Right hindlimb (tissue), 1 donor: ENCODE measurements around the gene JPT1.
"Not testable (repeated sequence)": the region's sequence is repeated elsewhere in the genome, so short reads cannot be mapped to it uniquely, and the experiment has no call there.

Experiments used
- DNase-seq: peaks from one replicate; pipeline ENCODE4 v3.0.0-alpha.2; 2018

JPT1 gene

DNA sequence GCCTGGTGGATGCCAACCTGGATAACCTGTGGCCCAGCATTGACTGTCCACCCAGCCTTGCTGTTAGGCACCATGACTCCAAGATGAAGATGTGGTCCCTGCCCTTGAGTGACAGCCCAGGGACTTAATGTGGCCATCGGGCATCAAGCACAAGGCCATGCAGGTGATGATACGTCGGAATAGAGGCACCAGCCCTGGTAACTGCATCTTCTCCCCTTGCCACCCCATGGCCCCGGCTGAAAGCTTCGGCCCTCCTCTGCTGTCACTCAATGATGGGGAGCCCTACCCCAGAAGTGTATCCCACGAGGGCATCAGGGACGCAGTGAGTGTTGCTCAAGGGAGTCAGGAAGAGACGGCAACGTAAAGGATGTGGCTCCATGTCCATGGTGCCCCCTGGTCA, 24.7 kb downstream of the JPT1 start:
- no peak for DNase-seq

DNA sequence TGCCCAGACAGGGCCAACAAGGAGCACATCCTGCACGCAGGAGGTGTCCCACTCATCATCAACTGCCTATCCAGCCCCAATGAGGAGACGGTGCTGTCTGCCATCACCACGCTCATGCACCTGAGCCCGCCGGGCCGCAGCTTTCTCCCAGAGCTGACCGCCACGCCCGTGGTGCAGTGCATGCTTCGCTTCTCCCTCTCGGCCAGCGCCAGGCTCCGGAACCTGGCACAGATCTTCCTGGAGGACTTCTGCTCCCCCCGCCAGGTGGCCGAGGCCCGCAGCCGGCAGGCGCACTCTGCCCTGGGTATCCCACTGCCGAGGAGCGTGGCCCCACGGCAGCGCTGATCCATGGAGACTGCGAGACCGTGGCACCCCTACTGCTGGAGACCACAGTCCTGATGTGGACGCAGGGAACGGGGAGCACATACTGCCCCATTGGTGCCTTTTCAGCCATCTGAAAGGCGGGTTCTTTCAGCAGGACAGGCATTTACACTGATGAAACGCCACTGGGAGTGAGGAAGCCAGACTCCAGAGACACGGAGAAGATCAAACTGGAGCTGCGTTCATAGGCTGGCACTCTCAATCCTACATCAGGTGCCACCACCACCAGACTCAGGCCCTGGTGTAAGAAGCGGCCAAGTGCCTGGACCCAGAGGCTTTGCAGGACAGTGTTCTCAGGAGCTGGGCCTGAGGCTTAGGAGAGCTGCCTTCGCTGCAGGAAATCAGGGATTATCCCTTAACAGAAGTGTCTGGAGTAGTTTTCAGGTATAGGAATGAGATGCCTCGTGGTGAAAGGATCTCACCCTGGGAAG, 25.4 kb downstream of the JPT1 start:
- DNase-seq: no peak

DNA sequence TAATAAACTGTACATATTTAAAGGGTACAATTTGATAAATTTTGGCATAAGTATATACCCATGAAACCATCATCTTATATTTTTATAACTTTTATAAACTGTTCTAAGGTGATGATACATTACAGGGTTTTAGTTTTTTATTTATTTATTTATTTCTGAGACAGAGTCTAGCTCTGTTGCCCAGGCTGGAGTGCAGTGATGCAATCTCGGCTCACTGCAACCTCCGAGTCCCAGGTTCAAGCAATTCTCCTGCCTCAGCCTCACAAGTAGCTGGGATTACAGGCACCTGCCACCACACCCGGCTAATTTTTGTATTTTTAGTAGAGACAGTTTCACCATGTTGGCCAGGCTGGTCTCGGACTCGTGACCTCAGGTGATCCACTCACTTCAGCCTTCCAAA, 26.4 kb downstream of the JPT1 start:
- DNase-seq: not testable (repeated sequence)

DNA sequence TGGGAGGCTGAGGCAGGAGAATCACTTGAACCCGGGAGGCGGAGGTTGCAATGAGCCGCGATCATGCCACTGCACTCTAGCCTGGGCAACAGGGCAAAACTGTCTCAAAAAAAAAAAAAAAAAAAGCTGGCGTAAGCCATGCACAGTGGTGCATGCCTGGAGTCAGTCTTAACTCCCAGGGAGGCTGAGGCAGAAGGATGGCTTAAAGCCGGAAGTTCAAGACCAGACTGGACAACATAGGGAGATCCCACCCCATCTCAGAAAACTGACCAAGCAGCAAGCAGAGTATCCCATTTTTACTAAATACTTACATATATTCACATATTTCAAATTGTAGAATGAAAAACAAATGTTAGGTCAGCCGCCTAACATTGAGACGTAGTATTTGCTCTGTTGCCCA, 27.4 kb downstream of the JPT1 start:
- DNase-seq: no peak

DNA sequence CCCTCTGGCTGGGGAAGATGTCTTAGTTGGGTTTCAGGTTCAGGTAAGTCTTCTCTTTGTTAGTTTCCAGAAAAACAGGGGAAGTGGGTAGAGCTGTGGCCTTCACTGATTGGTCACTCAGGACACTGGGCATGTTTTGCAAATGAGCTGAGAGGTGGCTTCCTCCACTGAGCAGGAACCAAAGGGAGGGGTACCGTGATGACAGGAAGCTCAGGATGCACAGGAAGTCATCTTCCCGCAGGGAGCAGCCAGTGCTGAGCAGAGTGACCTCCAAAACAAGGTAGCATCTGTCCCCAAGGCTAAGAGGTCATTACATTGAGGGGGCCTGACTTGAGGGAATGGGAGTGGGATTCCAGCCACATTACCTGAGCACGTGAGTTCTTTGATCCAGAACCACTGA, 28.3 kb downstream of the JPT1 start:
- no peak for DNase-seq

DNA sequence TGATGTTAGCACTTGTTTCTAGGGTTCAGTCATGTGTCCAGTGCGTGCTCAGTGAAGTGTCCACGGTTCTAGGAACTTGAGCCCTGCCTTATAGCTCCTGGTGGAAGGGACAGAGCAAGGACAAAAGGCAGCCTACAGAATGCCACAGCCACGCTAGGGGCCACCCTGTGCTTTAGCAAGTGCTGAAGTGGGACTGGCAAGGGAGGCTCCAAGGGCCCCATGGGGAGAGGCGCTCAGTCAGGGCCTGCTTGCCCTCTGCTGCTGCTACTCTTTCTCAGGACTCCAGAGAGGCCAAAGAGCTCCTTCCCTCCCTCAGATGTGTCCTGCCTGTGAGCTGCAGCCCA, 29.5 kb downstream of the JPT1 start:
- no peak for DNase-seq

DNA sequence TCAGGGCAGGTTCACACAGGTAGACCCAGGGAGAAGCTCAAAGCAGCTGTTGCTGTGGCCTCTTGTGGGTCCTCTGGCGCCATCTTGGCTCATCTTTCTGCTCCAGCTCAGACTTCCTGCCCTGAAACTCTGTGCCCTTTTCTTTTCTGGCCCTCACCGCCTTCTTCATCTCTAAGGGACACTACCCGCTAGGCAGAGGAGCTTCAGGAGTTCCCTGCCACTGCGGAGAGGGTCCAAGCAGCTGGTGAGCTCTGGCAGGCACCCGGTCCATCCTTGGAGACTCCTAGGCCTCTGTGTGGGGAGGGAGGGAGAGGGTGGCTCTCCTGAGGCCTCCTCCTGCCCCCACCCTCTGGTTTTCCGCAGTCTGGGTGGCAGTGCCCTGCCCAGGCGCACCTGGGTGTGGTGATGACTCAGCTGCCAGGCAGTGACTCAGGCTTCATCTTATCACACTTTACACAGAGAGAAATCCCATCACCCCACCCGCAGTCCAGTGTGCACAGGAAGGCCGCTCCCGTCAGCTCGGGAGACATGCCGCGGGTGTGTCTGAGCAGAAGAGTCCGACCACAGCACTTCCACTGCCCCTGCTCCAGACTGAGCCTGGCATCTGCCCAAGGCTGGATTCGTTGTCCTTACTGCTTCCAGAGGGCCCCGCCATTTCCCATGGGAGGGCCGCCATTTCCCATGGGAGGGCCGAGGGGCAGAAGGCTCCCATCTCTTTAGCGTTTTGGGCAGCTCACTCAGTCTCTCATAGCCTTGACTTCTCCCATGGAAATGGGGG, 30.1 kb downstream of the JPT1 start:
- no peak for DNase-seq

DNA sequence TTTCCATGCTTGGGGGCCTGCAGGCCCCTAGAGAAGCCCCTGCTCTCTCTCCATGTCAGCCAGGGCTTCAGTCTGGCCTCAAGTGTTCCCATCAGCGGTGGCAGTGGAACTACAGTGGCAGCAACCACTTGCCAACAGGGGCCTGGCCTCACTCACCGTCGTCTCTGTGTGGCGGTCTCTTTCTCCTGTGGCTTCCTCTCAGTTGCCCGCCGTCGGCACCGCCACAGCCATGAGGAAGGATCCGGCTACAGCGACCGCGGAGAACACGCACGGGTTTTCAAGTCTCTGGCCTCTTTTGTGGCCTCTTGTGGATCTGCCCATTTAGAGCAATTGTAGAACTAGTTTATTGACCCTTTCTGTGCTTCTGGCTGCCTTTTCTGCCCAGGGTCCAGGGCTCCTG, 36.0 kb downstream of the JPT1 start:
- no peak for DNase-seq

DNA sequence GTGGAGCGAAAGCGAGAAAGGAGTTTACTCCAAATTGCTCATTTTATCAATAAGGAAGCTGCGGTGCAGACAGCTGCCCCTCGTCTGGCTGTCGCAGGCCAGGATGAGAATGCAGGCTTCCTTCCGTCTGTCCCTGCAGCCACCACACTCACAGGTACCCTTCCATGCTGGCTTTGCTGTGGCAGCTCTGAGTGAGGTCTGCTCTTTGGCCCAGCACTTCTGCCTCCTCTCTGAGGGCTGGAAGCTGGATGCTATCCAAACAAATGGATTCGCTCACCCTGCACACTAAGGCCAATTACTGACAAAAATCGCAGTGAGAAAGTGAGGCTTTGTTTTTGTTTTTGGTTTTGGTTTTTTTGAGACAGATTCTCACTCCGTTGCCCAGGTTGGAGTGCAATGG, 37.6 kb downstream of the JPT1 start:
- DNase-seq: no peak

DNA sequence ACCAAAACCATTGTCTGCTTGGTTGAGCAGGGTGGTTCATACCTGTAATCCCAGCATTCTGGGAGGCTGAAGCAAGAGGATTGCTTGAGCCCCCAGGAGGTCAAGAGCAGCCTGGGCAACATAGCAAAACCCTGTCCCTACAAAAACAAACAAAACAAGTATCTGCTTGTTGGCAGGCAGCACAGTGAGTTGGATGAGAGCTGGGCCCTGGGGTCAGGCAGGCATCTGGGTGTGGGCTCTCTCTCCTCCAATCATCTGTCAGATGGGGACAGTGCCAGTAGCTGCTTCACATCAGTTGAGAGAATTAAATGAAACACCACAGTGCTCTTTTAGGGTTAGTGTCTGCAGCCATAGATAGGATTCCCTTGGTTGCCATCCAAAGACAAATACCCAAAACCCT, 38.8 kb downstream of the JPT1 start:
- DNase-seq: no peak

DNA sequence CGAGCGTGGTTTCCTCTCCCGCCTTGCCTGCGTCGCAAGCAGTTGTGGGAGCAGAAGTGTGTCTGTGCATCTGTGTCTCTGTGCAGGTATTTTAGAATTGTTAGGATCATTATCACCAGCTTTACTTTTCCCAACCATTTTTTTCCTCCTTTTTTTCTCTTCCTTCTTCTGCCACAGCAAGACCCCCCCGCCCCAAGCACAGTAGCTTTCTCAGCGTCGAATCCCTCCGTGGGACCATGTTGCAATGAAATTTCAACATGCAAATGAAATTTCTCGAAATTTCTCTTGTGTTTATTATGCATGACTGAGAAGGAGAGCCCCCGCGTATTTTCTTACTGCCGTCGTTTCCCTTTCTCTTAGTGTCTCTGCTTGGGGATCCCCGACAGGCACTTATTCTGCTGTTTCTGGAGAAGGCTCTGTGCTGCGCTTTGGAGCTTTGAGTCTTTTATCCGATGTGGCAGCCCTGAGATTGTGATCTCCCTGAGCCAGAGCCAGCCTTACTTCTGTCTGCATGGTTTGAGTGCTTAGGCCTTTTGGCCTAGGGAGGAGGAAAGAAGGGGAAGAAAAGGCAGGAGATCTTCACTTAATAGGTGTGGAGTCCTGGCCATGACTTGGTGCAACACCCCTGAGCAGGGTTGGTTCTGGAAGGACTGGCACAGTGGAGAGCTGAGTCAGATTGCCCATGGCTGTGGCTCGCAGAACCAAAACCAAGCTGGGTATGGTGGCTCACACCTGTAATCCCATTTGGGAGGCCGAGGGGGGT, 39.6 kb downstream of the JPT1 start:
- DNase-seq: no peak

DNA sequence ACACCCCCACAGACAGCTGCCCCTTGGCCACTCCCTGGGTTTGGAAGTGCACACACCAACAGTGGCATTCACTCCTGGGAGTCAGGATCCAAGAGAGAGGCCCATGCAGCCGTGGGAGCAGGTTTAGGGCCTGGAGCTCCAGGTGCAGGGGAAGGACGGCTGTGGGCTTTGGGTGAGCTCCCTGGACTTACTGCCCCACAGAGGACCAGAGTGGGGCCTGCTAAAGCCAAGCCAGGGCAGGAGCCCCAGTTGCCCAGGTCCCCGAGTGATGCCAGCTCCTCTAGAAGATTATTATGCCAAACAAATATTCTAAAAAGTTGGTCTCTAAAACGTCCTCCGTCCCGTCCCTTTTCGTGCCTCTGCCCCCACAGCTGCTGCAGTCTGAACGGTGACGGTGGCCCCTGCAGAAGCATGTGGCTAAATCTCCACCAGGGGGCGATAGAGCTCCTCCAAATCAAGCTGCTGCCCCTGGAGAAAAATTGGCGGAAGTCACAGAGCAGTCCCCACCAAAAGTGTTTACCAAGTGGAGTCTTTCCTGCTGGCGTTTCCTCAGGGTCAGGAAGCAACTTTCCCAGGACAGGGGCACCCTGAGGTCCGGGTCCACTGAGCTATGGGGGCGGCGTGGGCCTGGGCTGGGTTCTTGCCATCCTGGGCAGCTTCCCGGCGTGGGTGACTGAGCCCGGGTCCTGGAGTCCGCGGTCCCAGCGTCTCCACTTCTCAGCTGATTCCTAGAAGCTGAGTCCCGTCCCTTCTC, 40.3 kb downstream of the JPT1 start:
- DNase-seq: peak; percentile 91

DNA sequence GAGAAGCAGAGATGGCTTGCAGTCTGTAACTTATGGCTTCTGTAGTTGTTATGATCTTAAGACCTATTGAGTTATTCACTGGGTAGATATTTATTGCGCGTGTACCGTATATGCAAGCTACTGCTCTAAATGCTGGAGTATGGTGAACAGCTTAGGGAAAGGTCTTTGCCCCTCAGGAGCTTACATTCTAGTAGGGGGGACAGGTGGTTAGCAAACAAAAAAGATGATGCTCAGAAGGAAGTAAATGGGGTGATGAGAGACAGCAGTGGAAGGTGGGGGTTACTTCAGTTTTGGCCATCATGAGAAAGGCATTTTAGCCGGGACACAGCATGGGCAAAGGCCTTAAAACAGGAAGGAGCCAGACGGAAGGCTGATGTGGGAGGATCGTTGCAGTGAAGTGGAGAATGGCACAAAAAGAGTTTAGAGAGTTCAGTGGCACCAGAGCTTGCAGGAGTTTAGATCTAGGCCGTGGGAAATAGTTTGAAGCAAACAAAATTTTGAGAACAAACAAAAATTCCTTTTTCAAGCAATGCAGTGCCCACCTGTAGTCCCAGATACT, 42.5 kb downstream of the JPT1 start:
- DNase-seq: peak; percentile 6

DNA sequence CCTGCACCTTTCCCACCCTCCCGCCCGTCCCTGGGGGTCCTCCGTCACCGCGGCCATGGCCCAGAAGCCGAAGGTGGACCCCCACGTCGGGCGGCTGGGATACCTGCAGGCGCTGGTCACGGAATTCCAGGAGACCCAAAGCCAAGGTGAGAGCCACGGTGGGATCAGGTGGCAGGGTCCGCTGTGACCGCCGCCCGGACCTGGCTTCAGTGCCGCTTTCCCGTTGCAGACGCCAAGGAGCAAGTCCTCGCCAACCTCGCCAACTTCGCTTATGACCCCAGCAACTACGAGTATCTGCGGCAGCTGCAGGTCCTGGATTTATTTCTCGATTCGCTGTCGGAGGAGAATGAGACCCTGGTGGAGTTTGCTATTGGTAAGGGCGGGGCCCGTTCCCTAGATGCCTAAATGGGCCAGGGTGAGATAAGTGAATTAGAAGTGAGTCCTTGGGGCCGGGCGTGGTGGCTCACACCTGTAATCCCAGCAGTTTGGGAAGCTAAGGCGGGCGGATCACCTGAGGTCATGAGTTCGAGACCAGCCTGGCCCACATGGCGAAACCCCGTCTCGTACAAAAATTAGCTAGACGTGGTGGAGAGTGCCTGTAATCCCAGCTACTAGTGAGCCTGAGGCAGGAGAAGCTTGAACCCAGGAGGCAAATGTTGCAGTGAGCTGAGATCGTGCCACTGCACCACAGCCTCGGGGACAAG, 43.9 kb downstream of the JPT1 start:
- DNase-seq: peak; percentile 25

DNA sequence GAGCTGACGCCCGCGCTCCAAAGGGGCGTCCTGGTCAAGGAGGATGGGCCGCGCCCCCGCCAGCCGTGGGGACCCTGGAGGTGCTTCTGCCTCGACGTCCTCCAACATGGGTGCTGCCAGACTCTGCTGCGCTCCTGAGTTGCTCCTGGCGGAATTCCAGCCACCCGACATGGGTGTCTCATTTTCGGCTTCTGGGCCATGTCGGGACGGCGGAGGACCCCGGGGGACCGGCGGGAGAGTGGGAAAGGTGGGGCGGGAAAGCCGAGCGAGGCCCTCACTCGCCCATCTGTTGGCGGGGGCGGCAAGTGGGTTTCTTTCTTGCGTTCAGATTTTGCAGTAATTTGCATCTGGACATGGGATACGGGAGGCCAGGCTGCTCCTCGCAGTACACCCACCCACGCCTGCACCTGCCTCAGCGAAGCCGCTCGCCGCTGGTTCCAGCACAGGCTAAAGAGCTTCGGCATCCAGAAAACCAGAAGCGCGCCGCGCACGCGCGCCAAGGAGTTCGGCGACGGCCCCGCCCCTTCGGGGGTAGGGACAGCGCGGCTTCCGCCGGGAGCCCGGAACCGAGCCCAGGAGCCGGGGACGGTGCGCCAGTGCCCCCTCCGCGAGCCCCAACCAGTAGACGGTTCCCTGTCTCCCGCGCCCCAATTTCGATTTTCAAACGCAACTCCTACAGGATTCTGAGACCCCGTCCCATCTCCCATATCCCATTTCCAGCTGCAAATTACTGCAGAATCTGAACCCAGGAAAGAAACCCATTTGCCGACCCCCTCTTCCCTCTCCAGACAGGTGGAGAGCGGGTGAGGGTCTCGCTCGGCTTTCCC, 44.7 kb downstream of the JPT1 start, which contains the start of gene ARMC7:
TSS of gene ARMC7 (plus strand) at position 563 of the 827 bp plus-strand sequence. CDS start 320 bp downstream, outside the sequence.
- peak; percentile 92 for DNase-seq

DNA sequence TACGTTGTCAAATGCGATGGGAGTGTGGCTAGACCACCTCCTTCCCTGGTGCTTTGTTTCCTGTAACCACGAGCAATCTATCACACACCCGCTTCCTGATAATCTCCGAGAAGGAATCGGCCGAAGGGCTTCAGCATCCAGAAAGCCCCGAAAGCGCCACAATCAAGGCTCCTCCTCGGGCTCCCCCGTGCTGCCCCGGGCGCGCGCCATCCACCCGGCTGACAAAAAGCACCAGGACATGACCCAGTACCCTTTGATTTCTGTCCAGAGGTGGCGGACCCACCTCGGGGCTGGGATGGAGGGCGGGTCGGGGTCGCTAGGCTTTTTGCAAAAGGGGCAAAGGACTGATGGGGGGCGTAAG, 45.3 kb downstream of the JPT1 start:
- DNase-seq: peak; percentile 33

DNA sequence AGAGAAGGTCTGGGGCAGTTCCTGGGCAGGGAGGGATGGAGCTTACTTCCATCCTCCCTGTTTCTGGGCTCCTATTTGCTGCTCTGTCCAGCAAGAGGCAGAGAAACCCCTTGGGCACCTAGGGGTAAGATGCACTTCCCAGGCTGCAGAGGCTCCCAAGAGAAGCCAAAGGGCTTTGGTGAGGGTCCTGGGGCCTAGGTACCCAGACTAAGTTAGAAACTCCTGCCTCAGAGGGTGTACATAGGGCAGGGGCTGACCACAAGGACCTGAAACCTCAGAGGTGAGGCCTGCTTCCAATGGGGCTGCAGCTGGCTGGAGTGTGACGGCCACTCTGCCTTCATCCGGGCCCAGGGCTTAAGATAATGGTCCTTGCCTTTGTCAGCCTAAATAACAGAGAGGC, 46.1 kb downstream of the JPT1 start:
- DNase-seq: peak; percentile 6

DNA sequence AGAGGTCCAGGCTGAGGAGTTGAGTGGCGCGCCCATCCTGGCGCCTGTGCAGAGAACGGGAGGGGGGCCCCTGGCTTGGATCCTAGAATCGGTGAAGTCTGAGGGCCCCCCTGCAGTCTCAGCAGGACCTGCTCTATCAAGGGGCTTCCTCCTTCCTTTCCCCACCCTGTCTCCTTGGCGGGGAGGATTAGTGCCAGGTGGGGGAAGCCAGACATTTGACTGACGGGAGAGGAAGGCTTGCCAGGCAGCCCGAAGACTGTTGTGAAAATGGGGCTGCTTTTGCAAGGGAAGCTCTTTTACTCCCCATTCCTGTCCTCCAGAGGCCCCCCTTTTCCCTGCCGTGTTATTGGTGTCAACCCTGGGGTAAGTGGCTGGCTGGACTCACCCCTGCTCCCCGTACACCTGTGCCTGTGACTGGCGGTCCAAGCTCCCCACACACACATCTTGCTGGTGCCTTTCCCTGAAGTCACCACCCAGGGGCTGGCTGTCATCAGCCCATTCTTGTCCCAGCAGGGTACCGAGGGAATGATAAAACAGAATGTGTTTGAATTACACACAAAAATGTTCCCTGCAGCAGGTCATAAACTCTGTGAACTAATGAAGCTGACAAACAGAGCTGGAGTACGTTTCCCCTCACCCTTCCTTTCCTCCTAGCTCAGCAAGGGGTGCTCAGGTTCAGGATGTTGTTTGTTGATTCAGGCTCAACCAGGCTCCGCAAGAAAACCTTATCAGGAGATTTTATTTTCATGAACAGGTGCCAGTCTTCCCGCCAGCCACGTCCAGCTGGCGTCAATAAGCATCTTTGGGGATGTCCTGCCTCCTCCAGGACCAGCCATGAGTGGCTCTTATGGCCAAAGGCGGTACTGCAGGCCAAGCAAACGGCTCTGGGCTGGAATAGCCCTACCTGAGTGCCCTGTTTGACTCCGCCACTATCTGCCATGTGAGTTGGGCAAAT, 48.9 kb downstream of the JPT1 start:
- no peak for DNase-seq
